Keratinocyte (primary cell): Measurements from ENCODE around the gene KCNJ6.

ENCODE experiments used
- CTCF ChIP-seq, 3 experiments: IDR thresholded peaks in 1 of 3; conservative IDR thresholded peaks in 1 of 3; optimal IDR thresholded peaks in 1 of 3; 2 replicates in 2 of 3; 3 replicates in 1 of 3; pipeline versions ENCODE3 to v1.5.1; 2011; ENCODE audit warnings: low read length in 3 of 3, mild to moderate bottlenecking in 3 of 3, moderate library complexity in 2 of 3, control low read depth in 1 of 3, inconsistent platforms in 1 of 3; ENCODE audit not compliant: insufficient read depth in 2 of 3; ENCODE audit errors: extremely low read depth in 1 of 3
- EZH2 ChIP-seq: IDR thresholded peaks from one replicate; pipeline ENCODE4 v1.6.1; 2012; ENCODE audit warnings: inconsistent platforms, mild to moderate bottlenecking, low read length, moderate library complexity

- TF ChIP-seq CTCF (optimal IDR thresholded peaks at IDR 0.05 in 1 of 3, IDR thresholded peaks at IDR 0.05 in 1 of 3, conservative IDR thresholded peaks at IDR 0.05 in 1 of 3; ENCODE audit: extremely low read depth in 1 of 3, insufficient read depth in 2 of 3, low read length in 3 of 3): no peak
- TF ChIP-seq EZH2: no peak
These were observed 260.5 kb downstream of the KCNJ6 start for GRCh38 chr21:37655611-37656300.
